ENCODE data around the gene SLC38A10. TPM values are rescaled to one million over a fixed set of nuclear protein-coding genes. Genes with fewer than 3 reads are reported as not detected.

Gene SLC38A10
- total RNA-seq, 1 donor from 2014 or later, result 35.5 TPM

GRCh38 chr17:81323411-81323868 lies 28.3 kb upstream of the SLC38A10 start:
- Histone ChIP-seq H3K27me3 (ENCODE audit: control insufficient read depth, insufficient read depth, low read length) (no peaks in the 10 kb centered on the region), H3K36me3 (ENCODE audit: control insufficient read depth, insufficient read depth, low read length) (no peaks in the 10 kb centered on the region), H3K4me3 (ENCODE audit: low read depth, low read length) (no peak overlapping the region)
- DNase-seq (ENCODE audit: low read depth) (no peak), FAIRE-seq (no peak)
- TF ChIP-seq CTCF (IDR thresholded peaks at IDR 0.05; ENCODE audit: insufficient read depth, low read length, severe bottlenecking), result no peak

- Histone ChIP-seq H3K36me3 (ENCODE audit: control insufficient read depth, insufficient read depth, low read length) (no peaks in the 10 kb centered on the region), H3K4me3 (ENCODE audit: low read depth, low read length) (no peak overlapping the region), H3K27me3 (ENCODE audit: control insufficient read depth, insufficient read depth, low read length) (no peaks in the 10 kb centered on the region)
- TF ChIP-seq CTCF (IDR thresholded peaks at IDR 0.05; ENCODE audit: insufficient read depth, low read length, severe bottlenecking), result no peak
- no peak for FAIRE-seq
- DNase-seq (ENCODE audit: low read depth), result no peak
Measured at GRCh38 chr17:81323083-81323369, 27.9 kb upstream of the SLC38A10 start.

GRCh38 chr17:81322271-81323082 lies 27.4 kb upstream of the SLC38A10 start:
- Histone ChIP-seq H3K36me3 (ENCODE audit: control insufficient read depth, insufficient read depth, low read length) (no peaks in the 10 kb centered on the region), H3K4me3 (ENCODE audit: low read depth, low read length) (no peak overlapping the region), H3K27me3 (ENCODE audit: control insufficient read depth, insufficient read depth, low read length) (no peaks in the 10 kb centered on the region)
- no peak for FAIRE-seq
- DNase-seq (ENCODE audit: low read depth), result no peak
- TF ChIP-seq CTCF (IDR thresholded peaks at IDR 0.05; ENCODE audit: insufficient read depth, low read length, severe bottlenecking), result peak; percentile 27

- TF ChIP-seq CTCF (IDR thresholded peaks at IDR 0.05; ENCODE audit: insufficient read depth, low read length, severe bottlenecking), result no peak
- Histone ChIP-seq H3K27me3 (ENCODE audit: control insufficient read depth, insufficient read depth, low read length) (peaks cover 2% of the 10 kb centered on the region), H3K36me3 (ENCODE audit: control insufficient read depth, insufficient read depth, low read length) (no peaks in the 10 kb centered on the region), H3K4me3 (ENCODE audit: low read depth, low read length) (no peak overlapping the region)
- FAIRE-seq (no peak), DNase-seq (ENCODE audit: low read depth) (no peak)
Measured at GRCh38 chr17:81317961-81318605, 23.0 kb upstream of the SLC38A10 start.

GRCh38 chr17:81317530-81317821 lies 22.4 kb upstream of the SLC38A10 start:
- FAIRE-seq (no peak), DNase-seq (ENCODE audit: low read depth) (no peak)
- TF ChIP-seq CTCF (IDR thresholded peaks at IDR 0.05; ENCODE audit: insufficient read depth, low read length, severe bottlenecking), result no peak
- H3K36me3 ChIP-seq (ENCODE audit: control insufficient read depth, insufficient read depth, low read length), result no peaks in the 10 kb centered on the region
- H3K4me3 ChIP-seq (ENCODE audit: low read depth, low read length), result no peak overlapping the region
- H3K27me3 ChIP-seq (ENCODE audit: control insufficient read depth, insufficient read depth, low read length), result peaks cover 2% of the 10 kb centered on the region
